B cell (primary cell): ENCODE results near the gene MGAT5. TPM values are rescaled to one million over a fixed set of nuclear protein-coding genes. Genes with fewer than 3 reads are reported as not detected.
A peak's percentile ranks its signal among the peaks of the same experiment; 100 is the strongest.
"Not testable (repeated sequence)": the region's sequence is repeated elsewhere in the genome, so short reads cannot be mapped to it uniquely, and the experiment has no call there.

Source experiments
- ATAC-seq: fragments of 200-7000 bp; cut with Tn5 transposase; one replicate; pipeline ENCODE4 v1.10.0; 2021; ENCODE audit warnings: low read depth, mild to moderate bottlenecking, moderate number of reproducible peaks, moderate library complexity
- CTCF ChIA-PET: fragments of 350-600 bp; sonication (Branson Sonifier 250); formaldehyde crosslinking; loops from one replicate; lab custom pipeline; 2021; ENCODE audit warnings: antibody characterized with exemption, inconsistent platforms; lab: Charles Lee
- POLR2A ChIA-PET: fragments of 350-600 bp; sonication (Branson Sonifier 250); formaldehyde crosslinking; loops from one replicate; lab custom pipeline; 2021; ENCODE audit warnings: antibody characterized with exemption; lab: Charles Lee
- DNase-seq: peaks from one replicate; pipeline ENCODE4 v3.0.0; 2013
- H2AFZ ChIP-seq: 2 replicates; pipeline ENCODE4 v1.6.1; 2012; ENCODE audit warnings: mild to moderate bottlenecking, low read depth, low read length; ENCODE audit not compliant: insufficient read depth, poor library complexity, severe bottlenecking
- H3K27ac ChIP-seq, 2 donors: 1 replicate in 1 of 2; 2 replicates in 1 of 2; pipeline ENCODE4 v1.5.1; 2012 to 2013; ENCODE audit warnings: low read length in 2 of 2, mild to moderate bottlenecking in 2 of 2, moderate library complexity in 1 of 2
- H3K27me3 ChIP-seq, 4 experiments: fragments of 200-600 bp in 1 of 4; sonication (generic) in 1 of 4; replicated peaks in 1 of 4; 1 replicate in 2 of 4; 2 replicates in 2 of 4; pipeline versions ENCODE4 v1.6.1 to v1.7.0; 2013 to 2016; ENCODE audit warnings: low read length in 3 of 4, mild to moderate bottlenecking in 2 of 4, mixed read lengths in 1 of 4, moderate library complexity in 1 of 4; ENCODE audit not compliant: insufficient read depth in 4 of 4, control insufficient read depth in 3 of 4; ENCODE audit errors: control extremely low read depth in 1 of 4
- H3K36me3 ChIP-seq, 2 experiments: replicated peaks in 1 of 2; 1 replicate in 1 of 2; 2 replicates in 1 of 2; pipeline versions ENCODE4 v1.6.1 to v1.7.1; 2013; ENCODE audit warnings: low read length in 1 of 2; ENCODE audit not compliant: insufficient read depth in 2 of 2, control insufficient read depth in 1 of 2; ENCODE audit errors: control extremely low read depth in 1 of 2, extremely low read depth in 1 of 2
- H3K4me1 ChIP-seq, 2 donors: fragments of 200-600 bp in 1 of 2; sonication (generic) in 1 of 2; 1 replicate in 1 of 2; 2 replicates in 1 of 2; pipeline versions ENCODE4 v1.5.1 to v1.6.1; 2013 to 2017; ENCODE audit warnings: low read length in 2 of 2; ENCODE audit not compliant: control insufficient read depth in 2 of 2, insufficient read depth in 2 of 2
- H3K4me2 ChIP-seq: replicated peaks from 2 replicates; pipeline ENCODE3; 2012; ENCODE audit warnings: mild to moderate bottlenecking, low read depth, low read length; ENCODE audit not compliant: poor library complexity, severe bottlenecking
- H3K4me3 ChIP-seq, 5 experiments: fragments of 200-600 bp in 1 of 5; sonication (generic) in 1 of 5; 1 replicate in 3 of 5; 2 replicates in 2 of 5; pipeline versions ENCODE4 v1.5.1 to v1.7.0; 2011 to 2016; ENCODE audit warnings: low read length in 4 of 5, mild to moderate bottlenecking in 4 of 5, low read depth in 2 of 5, control low read depth in 1 of 5, moderate library complexity in 1 of 5; ENCODE audit not compliant: insufficient read depth in 1 of 5; ENCODE audit errors: control extremely low read depth in 1 of 5, extremely low read depth in 1 of 5
- H3K79me2 ChIP-seq: fragments of 200-600 bp; sonication (generic); one replicate; pipeline ENCODE4 v1.6.0; 2016; ENCODE audit warnings: low read length; ENCODE audit not compliant: control insufficient read depth, insufficient read depth
- H3K9ac ChIP-seq: fragments of 200-600 bp; sonication (generic); 2 replicates; pipeline ENCODE4 v1.6.1; 2017; ENCODE audit warnings: mild to moderate bottlenecking, low read length, moderate library complexity
- H3K9me3 ChIP-seq, 3 donors: one replicate each; pipeline versions ENCODE4 v1.6.1 to v1.7.1; 2013; ENCODE audit warnings: low read length in 2 of 3; ENCODE audit not compliant: control insufficient read depth in 2 of 3, insufficient read depth in 1 of 3; ENCODE audit errors: control extremely low read depth in 1 of 3
- H4K20me1 ChIP-seq: 2 replicates; pipeline ENCODE4 v1.6.0; 2012; ENCODE audit warnings: mild to moderate bottlenecking, low read length; ENCODE audit not compliant: insufficient read depth, control insufficient read depth, poor library complexity, severe bottlenecking
- H3K27ac Mint-ChIP-seq: one replicate; pipeline ENCODE4 v1.8.0; 2021; ENCODE audit warnings: mixed read lengths
- H3K27me3 Mint-ChIP-seq: one replicate; pipeline ENCODE4 v1.8.0; 2021; ENCODE audit warnings: mixed read lengths
- H3K4me1 Mint-ChIP-seq: one replicate; pipeline ENCODE4 v1.8.0; 2021; ENCODE audit warnings: mixed read lengths
- H3K4me3 Mint-ChIP-seq: one replicate; pipeline ENCODE4 v1.8.0; 2021; ENCODE audit warnings: mixed read lengths
- H3K9me3 Mint-ChIP-seq: one replicate; pipeline ENCODE4 v1.8.0; 2022; ENCODE audit warnings: mixed read lengths; ENCODE audit not compliant: insufficient read depth
- CTCF ChIP-seq: fragments of 200-600 bp; IDR thresholded peaks from one replicate; pipeline ENCODE4 v1.8.0; 2022; ENCODE audit warnings: antibody characterized with exemption, mild to moderate bottlenecking
- EZH2 ChIP-seq: IDR thresholded peaks from 2 replicates; pipeline ENCODE4 v1.6.1; 2012; ENCODE audit warnings: borderline replicate concordance, low read depth, mild to moderate bottlenecking, moderate library complexity, low read length; ENCODE audit not compliant: insufficient read depth, poor library complexity, severe bottlenecking
- WGBS: methylation state at CpG from one replicate; pipeline ENCODE4 v1.1.5; 2013; ENCODE audit warnings: missing lambda C conversion rate; ENCODE audit not compliant: insufficient coverage; 5-methylcytosine and 5-hydroxymethylcytosine counted together
- intact Hi-C: fragments of 100-400 bp; cut with micrococcal nuclease; formaldehyde crosslinking; loops from one replicate; pipeline ENCODE4 v1.10.0; 2022
- polyA plus RNA-seq: library from polyadenylated mRNA; depleted of rRNA; stranded (reverse); fragments of >200 nt; gene quantifications from 2 replicates; pipeline ENCODE4 v1.2.3, GENCODE V29; 2012
- total RNA-seq, 2 donors: library from RNA; stranded (reverse); fragments of 120-200 nt in 1 of 2; gene quantifications; 1 replicate in 1 of 2; 2 replicates in 1 of 2; pipeline versions ENCODE4 v1.2.3 to v1.2.4, GENCODE V29; 2013 to 2022

Gene MGAT5
- total and polyA plus RNA-seq, 2 donors (not counting 1 experiment from before 2014, with no cell fraction given) = 27.2 to 184 TPM

GRCh38 chr2:134293719-134294537, 40.1 kb downstream of the MGAT5 start:
- Histone ChIP-seq H3K9me3 (no peaks in the 10 kb centered on the region), H3K4me1 (peaks cover 83 to 90% of the 10 kb centered on the region in 2 donors), H3K9ac (peak overlapping the region; percentile 31), H3K27ac (peak overlapping the region; percentile 85 to 95), H3K4me2 (peak overlapping the region; percentile 59), H3K4me3 (peak overlapping the region in 1 of 5 experiments; percentile 9), H3K79me2 (peaks cover 94% of the 10 kb centered on the region), H3K27me3 (no peaks in the 10 kb centered on the region), H2AFZ (peak overlapping the region; percentile 27), H4K20me1 (no peaks in the 10 kb centered on the region), H3K36me3 (peaks cover 0 to 10% of the 10 kb centered on the region in 2 experiments)
- Mint-ChIP-seq H3K9me3 (no peaks in the 10 kb centered on the region), H3K27me3 (no peaks in the 10 kb centered on the region), H3K4me3 (peak overlapping the region; percentile 27), H3K4me1 (peaks cover 42% of the 10 kb centered on the region), H3K27ac (peak overlapping the region; percentile 84)
- intact Hi-C loops = loop anchor here (1.0 to 5.0 kb wide), 2 partner anchors 19 to 42 kb away; partner anchors contain the start of gene MGAT5
- ChIA-PET CTCF (interaction anchor here (0.9 to 1.3 kb wide), 4 partner anchors 32 to 118 kb away, joined by 3 to 5 read pairs (median 4); partner anchors contain the start of gene MGAT5), POLR2A (interaction anchor here (0.6 to 0.9 kb wide), 2 partner anchors 18 to 141 kb away, joined by 3 to 4 read pairs; no protein-coding TSS in a partner anchor)
- TF ChIP-seq CTCF = no peak
- TF ChIP-seq EZH2 = no peak
- DNase-seq (peak; percentile 48), ATAC-seq (peak; percentile 17)
- WGBS = 83% methylated on average over 3 of the region's 8 CpGs

- Mint-ChIP-seq H3K27ac (peak overlapping the region; percentile 84), H3K4me1 (peaks cover 48% of the 10 kb centered on the region), H3K4me3 (peak overlapping the region; percentile 27)
- Histone ChIP-seq H2AFZ (peak overlapping the region; percentile 56), H3K4me3 (peak overlapping the region in 1 of 5 experiments; percentile 9), H3K9ac (peak overlapping the region; percentile 31), H3K4me1 (peaks cover 81 to 88% of the 10 kb centered on the region in 2 donors), H3K27ac (peak overlapping the region; percentile 85 to 95), H3K4me2 (peak overlapping the region; percentile 59), H3K36me3 (peaks cover 0 to 14% of the 10 kb centered on the region in 2 experiments), H3K79me2 (peaks cover 94% of the 10 kb centered on the region)
- not testable (repeated sequence) for H3K9me3 Mint-ChIP-seq, H4K20me1 ChIP-seq, H3K27me3 ChIP-seq, H3K27me3 Mint-ChIP-seq, H3K9me3 ChIP-seq
- CTCF ChIA-PET = interaction anchor here (0.9 to 1.3 kb wide), 6 partner anchors 33 to 176 kb away, joined by 3 to 5 read pairs (median 4); partner anchors contain the start of gene MGAT5
- intact Hi-C loops = loop anchor here (1.0 to 5.0 kb wide), 2 partner anchors 19 to 42 kb away; partner anchors contain the start of gene MGAT5
- DNase-seq (peak; percentile 68), ATAC-seq (peak; percentile 34)
- 61% methylated on average over 2 of the region's 3 CpGs for WGBS
- POLR2A ChIA-PET = interaction anchor here (0.9 kb wide), 1 partner anchor 19 kb away, joined by 3 read pairs; no protein-coding TSS in a partner anchor
Observed at GRCh38 chr2:134294598-134294997, 40.7 kb downstream of the MGAT5 start.
